ENCODE measurements around the gene TLCD3B.

The TLCD3B gene

GRCh38 chr16:29987371-29988085, 43.5 kb downstream of the TLCD3B start:
- no peak for DNase-seq

- no peak for DNase-seq
Observed at GRCh38 chr16:29986931-29987330, 44.1 kb downstream of the TLCD3B start.

GRCh38 chr16:29986231-29986630, 44.8 kb downstream of the TLCD3B start:
- DNase-seq, result no peak

GRCh38 chr16:29985271-29985811, 45.7 kb downstream of the TLCD3B start:
- no peak for DNase-seq

GRCh38 chr16:29984764-29985147, 46.3 kb downstream of the TLCD3B start:
- DNase-seq, result no peak

- DNase-seq, result no peak
Observed at GRCh38 chr16:29984137-29984763, 46.8 kb downstream of the TLCD3B start.

- no peak for DNase-seq
Observed at GRCh38 chr16:29983420-29984136, 47.5 kb downstream of the TLCD3B start.

- no peak for DNase-seq
Observed at GRCh38 chr16:29982560-29983419, 48.3 kb downstream of the TLCD3B start.

- DNase-seq, result no peak
Observed at GRCh38 chr16:29978564-29979270, 52.4 kb downstream of the TLCD3B start.

- no peak for DNase-seq
Observed at GRCh38 chr16:29978081-29978480, 53.0 kb downstream of the TLCD3B start.

GRCh38 chr16:29977063-29977825, 53.8 kb downstream of the TLCD3B start:
- DNase-seq, result no peak

GRCh38 chr16:29975811-29976511, 55.1 kb downstream of the TLCD3B start:
- DNase-seq, result no peak

GRCh38 chr16:29975134-29975538, 55.9 kb downstream of the TLCD3B start:
- no peak for DNase-seq
